ENCODE data around the gene HOXA10. TPM values are rescaled to one million over a fixed set of nuclear protein-coding genes. Genes with fewer than 3 reads are reported as not detected.

HOXA10 gene
- total RNA-seq, 1 experiment from 2014 or later: not detected

DNA sequence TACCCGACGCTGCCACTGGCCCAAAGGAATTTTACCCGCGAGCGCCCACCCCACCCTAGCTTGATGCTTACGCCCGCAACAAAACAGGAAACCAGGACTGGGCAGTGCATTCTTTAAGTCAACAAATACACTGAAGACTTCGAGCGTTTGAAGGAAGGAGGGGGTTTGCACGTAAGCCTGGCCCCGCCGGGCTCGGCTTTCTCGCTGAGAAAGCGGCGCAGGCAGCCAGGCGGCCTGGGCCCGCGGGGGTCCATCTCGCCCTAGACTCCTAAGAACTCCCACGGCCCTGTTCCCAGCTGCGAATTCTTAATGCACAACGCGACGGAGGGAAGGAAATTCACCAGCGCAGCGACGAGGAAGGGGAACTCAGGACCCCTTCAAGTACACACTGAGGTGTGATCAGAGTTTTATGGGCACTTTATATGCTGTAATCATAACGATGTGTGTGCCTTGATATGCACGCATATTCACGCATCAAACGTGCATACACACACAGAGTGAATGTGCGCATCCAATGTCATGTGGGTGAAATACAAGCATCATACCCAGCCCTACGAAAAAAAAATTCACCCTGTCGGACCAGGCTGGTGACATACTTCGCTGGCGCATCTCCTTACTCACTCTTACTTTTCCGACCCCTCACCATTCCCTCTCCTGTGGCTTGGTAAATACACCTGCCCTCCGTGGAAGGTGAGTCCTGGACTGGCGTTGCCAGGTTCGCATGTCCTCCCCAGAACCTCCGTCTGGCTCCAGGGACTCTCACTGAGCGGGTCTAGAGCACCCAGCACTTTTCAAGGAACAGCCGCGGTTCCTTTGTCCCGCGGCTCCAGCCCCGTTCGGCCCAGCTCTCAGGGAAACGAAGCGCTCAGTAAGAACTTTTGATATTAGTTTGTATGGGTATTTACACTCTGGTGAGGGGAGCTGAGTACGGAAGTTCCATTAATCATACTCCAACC, 31.5 kb upstream of the HOXA10 start:
- no peak overlapping the region for H3K4me2 ChIP-seq

DNA sequence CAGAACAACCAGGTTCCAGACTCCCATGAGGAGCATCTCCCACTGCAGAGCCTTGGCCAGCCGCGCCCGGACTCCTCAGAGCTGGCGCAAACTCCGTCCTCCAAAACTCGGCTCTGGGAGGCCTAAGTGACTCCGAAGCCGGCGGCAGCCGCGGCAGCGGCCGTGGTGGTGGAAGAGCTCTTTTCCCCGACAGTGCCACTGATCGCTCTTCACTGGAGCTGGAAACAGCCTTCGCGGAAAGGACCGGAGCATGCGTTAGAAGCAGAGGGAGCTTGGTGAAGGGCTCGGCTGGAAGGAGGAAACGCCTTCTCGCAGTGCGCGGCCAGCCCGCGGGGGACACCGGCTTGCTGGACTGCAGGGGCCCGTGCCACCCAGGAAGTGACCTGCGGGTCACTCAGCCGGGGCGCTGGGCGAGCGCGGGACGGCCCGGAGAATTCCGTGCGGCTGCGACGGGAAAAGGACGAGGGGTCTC, 30.8 kb upstream of the HOXA10 start:
- no peak overlapping the region for H2AFZ ChIP-seq
- intact Hi-C loops (cut with micrococcal nuclease; ENCODE audit: unreplicated experiment): loop anchor here (5.0 kb wide), 1 partner anchor 457 kb away; the partner anchor contains the start of gene HIBADH
- no peaks in the 10 kb centered on the region for H3K36me3 ChIP-seq (ENCODE audit: low read depth)
- no peak overlapping the region for H3K4me2 ChIP-seq
- no peaks in the 10 kb centered on the region for H3K9me2 ChIP-seq (ENCODE audit: insufficient read depth)
- no peaks in the 10 kb centered on the region for H4K20me1 ChIP-seq (ENCODE audit: insufficient read depth)
- H3K9me3 ChIP-seq (ENCODE audit: insufficient read depth, low read depth): no peaks in the 10 kb centered on the region
- no peak for DNase-seq
- ChIA-PET CTCF (no interaction called here), POLR2A (ENCODE audit: unreplicated experiment) (no interaction called here)
- no peaks in the 10 kb centered on the region for H3K79me2 ChIP-seq (ENCODE audit: low read depth)
- no TSS peak for BruUV-seq (replicated peaks)
- no peak overlapping the region for H3K27ac ChIP-seq
- no peaks in the 10 kb centered on the region for H3K4me1 ChIP-seq (replicated peaks; ENCODE audit: insufficient read depth)
- H3F3A ChIP-seq (ENCODE audit: insufficient read depth, low read depth): peaks cover 7% of the 10 kb centered on the region; the same call in 1 of the 2 replicates
- no peak overlapping the region for H3K4me3 ChIP-seq
- TF ChIP-seq, protein P1, sequence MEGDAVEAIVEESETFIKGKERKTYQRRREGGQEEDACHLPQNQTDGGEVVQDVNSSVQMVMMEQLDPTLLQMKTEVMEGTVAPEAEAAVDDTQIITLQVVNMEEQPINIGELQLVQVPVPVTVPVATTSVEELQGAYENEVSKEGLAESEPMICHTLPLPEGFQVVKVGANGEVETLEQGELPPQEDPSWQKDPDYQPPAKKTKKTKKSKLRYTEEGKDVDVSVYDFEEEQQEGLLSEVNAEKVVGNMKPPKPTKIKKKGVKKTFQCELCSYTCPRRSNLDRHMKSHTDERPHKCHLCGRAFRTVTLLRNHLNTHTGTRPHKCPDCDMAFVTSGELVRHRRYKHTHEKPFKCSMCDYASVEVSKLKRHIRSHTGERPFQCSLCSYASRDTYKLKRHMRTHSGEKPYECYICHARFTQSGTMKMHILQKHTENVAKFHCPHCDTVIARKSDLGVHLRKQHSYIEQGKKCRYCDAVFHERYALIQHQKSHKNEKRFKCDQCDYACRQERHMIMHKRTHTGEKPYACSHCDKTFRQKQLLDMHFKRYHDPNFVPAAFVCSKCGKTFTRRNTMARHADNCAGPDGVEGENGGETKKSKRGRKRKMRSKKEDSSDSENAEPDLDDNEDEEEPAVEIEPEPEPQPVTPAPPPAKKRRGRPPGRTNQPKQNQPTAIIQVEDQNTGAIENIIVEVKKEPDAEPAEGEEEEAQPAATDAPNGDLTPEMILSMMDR (conservative IDR thresholded peaks at IDR 0.05): no peak
- no peak for TF ChIP-seq EZH2 (IDR thresholded peaks at IDR 0.05; ENCODE audit: low read depth)
- peaks cover 6% of the 10 kb centered on the region; the same call in 1 of the 2 replicates for H3K27me3 ChIP-seq (ENCODE audit: insufficient read depth, low read depth)

More for the DNA sequence above, 31.5 kb upstream of the HOXA10 start:
- no peaks in the 10 kb centered on the region for H4K20me1 ChIP-seq (ENCODE audit: insufficient read depth)
- peaks cover 3% of the 10 kb centered on the region; the same call in 1 of the 2 replicates for H3F3A ChIP-seq (ENCODE audit: insufficient read depth, low read depth)
- H3K79me2 ChIP-seq (ENCODE audit: low read depth): no peaks in the 10 kb centered on the region
- no peaks in the 10 kb centered on the region for H3K9me2 ChIP-seq (ENCODE audit: insufficient read depth)
- no peak overlapping the region for H3K27ac ChIP-seq
- no peak for TF ChIP-seq EZH2 (IDR thresholded peaks at IDR 0.05; ENCODE audit: low read depth)
- TF ChIP-seq, protein P1 (conservative IDR thresholded peaks at IDR 0.05): no peak
- H3K4me3 ChIP-seq: no peak overlapping the region
- ChIA-PET CTCF (no interaction called here), POLR2A (ENCODE audit: unreplicated experiment) (no interaction called here)
- H3K36me3 ChIP-seq (ENCODE audit: low read depth): no peaks in the 10 kb centered on the region
- BruUV-seq (replicated peaks): no TSS peak
- no peak overlapping the region for H2AFZ ChIP-seq
- DNase-seq: no peak
- no peaks in the 10 kb centered on the region for H3K4me1 ChIP-seq (replicated peaks; ENCODE audit: insufficient read depth)
- intact Hi-C loops (cut with micrococcal nuclease; ENCODE audit: unreplicated experiment): no loop called here
- peaks cover 6% of the 10 kb centered on the region; the same call in 1 of the 2 replicates for H3K27me3 ChIP-seq (ENCODE audit: insufficient read depth, low read depth)
- H3K9me3 ChIP-seq (ENCODE audit: insufficient read depth, low read depth): no peaks in the 10 kb centered on the region

DNA sequence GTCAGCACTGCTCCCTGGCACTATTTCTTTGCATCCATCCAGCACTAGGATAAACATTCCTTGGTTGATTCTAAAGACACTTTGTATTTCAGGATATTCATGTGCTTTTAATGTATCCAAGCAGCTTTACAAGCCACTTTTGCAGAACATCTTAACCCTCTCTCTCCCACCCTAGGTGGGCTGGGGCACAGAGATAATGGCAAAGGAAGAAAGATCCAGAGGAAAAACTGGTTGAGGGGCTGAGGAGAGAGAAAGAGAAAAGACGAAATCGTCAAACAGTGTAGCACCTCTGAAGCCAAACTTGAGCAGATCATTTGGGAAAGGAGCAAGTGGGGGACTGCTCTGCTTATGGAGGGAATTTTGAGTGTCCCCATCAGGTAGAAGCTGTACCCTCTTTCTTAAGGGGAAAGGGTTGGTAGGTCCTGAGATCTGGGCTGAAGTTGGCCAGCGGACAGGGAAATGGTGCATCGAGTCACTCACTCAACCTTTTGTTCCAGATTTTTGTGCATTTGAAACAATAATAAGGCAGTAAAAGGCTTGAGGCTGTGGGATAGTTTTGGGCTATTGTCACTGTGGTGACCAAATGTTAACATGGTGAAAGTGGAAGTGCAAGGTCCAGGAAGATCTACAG, 30.0 kb upstream of the HOXA10 start:
- CTCF ChIA-PET: interaction anchor here (0.5 to 0.6 kb wide), 2 partner anchors 410 to 811 kb away, joined by 3 to 10 read pairs; no protein-coding TSS in a partner anchor
- no peaks in the 10 kb centered on the region for H3K9me3 ChIP-seq (ENCODE audit: insufficient read depth, low read depth)

More for the DNA sequence above, 30.0 kb upstream of the HOXA10 start:
- H3K79me2 ChIP-seq (ENCODE audit: low read depth): no peaks in the 10 kb centered on the region
- BruUV-seq (replicated peaks): no TSS peak
- H3K4me1 ChIP-seq (replicated peaks; ENCODE audit: insufficient read depth): no peaks in the 10 kb centered on the region
- H3K27me3 ChIP-seq (ENCODE audit: insufficient read depth, low read depth): peaks cover 9% of the 10 kb centered on the region; the same call in 1 of the 2 replicates
- no peak overlapping the region for H3K4me2 ChIP-seq
- no peak overlapping the region for H2AFZ ChIP-seq
- H3F3A ChIP-seq (ENCODE audit: insufficient read depth, low read depth): peaks cover 7% of the 10 kb centered on the region; the same call in 1 of the 2 replicates
- H3K36me3 ChIP-seq (ENCODE audit: low read depth): no peaks in the 10 kb centered on the region
- no peaks in the 10 kb centered on the region for H3K9me2 ChIP-seq (ENCODE audit: insufficient read depth)
- POLR2A ChIA-PET (ENCODE audit: unreplicated experiment): no interaction called here
- TF ChIP-seq EZH2 (IDR thresholded peaks at IDR 0.05; ENCODE audit: low read depth): no peak
- TF ChIP-seq, protein P1 (conservative IDR thresholded peaks at IDR 0.05): no peak
- no peaks in the 10 kb centered on the region for H4K20me1 ChIP-seq (ENCODE audit: insufficient read depth)
- DNase-seq: no peak
- H3K4me3 ChIP-seq: no peak overlapping the region
- H3K27ac ChIP-seq: no peak overlapping the region
- intact Hi-C loops (cut with micrococcal nuclease; ENCODE audit: unreplicated experiment): loop anchor here (5.0 kb wide), 1 partner anchor 458 kb away; the partner anchor contains the start of gene HIBADH
